Calu3 (cell line): ENCODE measurements around the gene MOGAT3. TPM values are rescaled to one million over a fixed set of nuclear protein-coding genes. Genes with fewer than 3 reads are reported as not detected.

Source experiments
- BruUV-seq: library from RNA; stranded (reverse); fragments of 400-500 nt; replicated peaks from 2 replicates; lab custom pipeline; 2021; lab: Mats Ljungman, UMichigan
- CTCF ChIA-PET: fragments of 300-600 bp; sonication (Branson Sonifier 250); formaldehyde crosslinking; loops from one replicate; lab custom pipeline; 2022; ENCODE audit warnings: antibody characterized with exemption; lab: Charles Lee
- DNase-seq: peaks from one replicate; pipeline ENCODE4 v3.0.0; 2022
- H3K27ac Mint-ChIP-seq: one replicate; pipeline ENCODE4 v1.8.0; 2022; ENCODE audit warnings: mixed read lengths; ENCODE audit not compliant: unreplicated experiment
- H3K27me3 Mint-ChIP-seq: one replicate; pipeline ENCODE4 v1.8.0; 2022; ENCODE audit warnings: mixed read lengths; ENCODE audit not compliant: unreplicated experiment
- H3K36me3 Mint-ChIP-seq: one replicate; pipeline ENCODE4 v1.8.0; 2022; ENCODE audit warnings: mild to moderate bottlenecking, moderate library complexity, mixed read lengths; ENCODE audit not compliant: insufficient read depth, unreplicated experiment
- H3K4me1 Mint-ChIP-seq: one replicate; pipeline ENCODE4 v1.8.0; 2022; ENCODE audit warnings: mild to moderate bottlenecking, low read depth, mixed read lengths; ENCODE audit not compliant: unreplicated experiment
- H3K4me3 Mint-ChIP-seq: one replicate; pipeline ENCODE4 v1.8.0; 2022; ENCODE audit warnings: mild to moderate bottlenecking, low read depth, moderate library complexity, mixed read lengths; ENCODE audit not compliant: unreplicated experiment
- H3K9me3 Mint-ChIP-seq: one replicate; pipeline ENCODE4 v1.8.0; 2022; ENCODE audit warnings: low read depth, mixed read lengths; ENCODE audit not compliant: unreplicated experiment
- CTCF ChIP-seq: fragments of 200-600 bp; IDR thresholded peaks from one replicate; pipeline ENCODE4 v1.8.0; 2022; ENCODE audit warnings: antibody characterized with exemption; ENCODE audit not compliant: unreplicated experiment
- intact Hi-C: fragments of 100-400 bp; cut with micrococcal nuclease; formaldehyde crosslinking; loops from one replicate; pipeline ENCODE4 v1.10.0; 2022; ENCODE audit not compliant: unreplicated experiment
- total RNA-seq: library from RNA; stranded (reverse); gene quantifications from 2 replicates; pipeline ENCODE4 v1.2.3, GENCODE V29; 2022

MOGAT3 gene
- total RNA-seq, 1 experiment from 2014 or later = not detected

GRCh38 chr7:101238226-101239182 is 37.7 kb upstream of the MOGAT3 start:
- CTCF ChIA-PET = interaction anchor here (1.1 kb wide), 1 partner anchor 8 kb away, joined by 3 read pairs; no protein-coding TSS in a partner anchor
- Mint-ChIP-seq H3K27ac (no peak overlapping the region), H3K4me3 (no peak overlapping the region), H3K9me3 (no peaks in the 10 kb centered on the region), H3K27me3 (no peaks in the 10 kb centered on the region), H3K36me3 (no peaks in the 10 kb centered on the region), H3K4me1 (no peaks in the 10 kb centered on the region)
- no peak for TF ChIP-seq CTCF
- DNase-seq = no peak
- intact Hi-C loops = no loop called here
- no TSS peak for BruUV-seq

GRCh38 chr7:101237206-101238067 is 36.6 kb upstream of the MOGAT3 start, which contains the start of gene CLDN15:
Gene CLDN15 (minus strand): TSS chr7:101237802. CDS start chr7:101237581, 221 bp downstream.
- Mint-ChIP-seq H3K36me3 (peaks cover 9% of the 10 kb centered on the region), H3K4me3 (no peak within 1 kb of the TSS), H3K27ac (no peak within 1 kb of the TSS), H3K4me1 (no peaks in the 10 kb centered on the region), H3K9me3 (no peaks in the 10 kb centered on the region), H3K27me3 (no peaks in the 10 kb centered on the region)
- intact Hi-C loops = no loop called here
- BruUV-seq = no TSS peak
- TF ChIP-seq CTCF = no peak
- DNase-seq = no peak
- CTCF ChIA-PET = interaction anchor here (1.1 kb wide), 1 partner anchor 9 kb away, joined by 3 read pairs; no protein-coding TSS in a partner anchor

GRCh38 chr7:101236292-101236835 is 35.5 kb upstream of the MOGAT3 start:
- H3K9me3 Mint-ChIP-seq = no peaks in the 10 kb centered on the region
- no peaks in the 10 kb centered on the region for H3K4me1 Mint-ChIP-seq
- DNase-seq = no peak
- CTCF ChIA-PET = no interaction called here
- H3K27me3 Mint-ChIP-seq = no peaks in the 10 kb centered on the region
- no TSS peak for BruUV-seq
- no peak overlapping the region for H3K27ac Mint-ChIP-seq
- H3K4me3 Mint-ChIP-seq = no peak overlapping the region
- intact Hi-C loops = no loop called here
- TF ChIP-seq CTCF = no peak
- peaks cover 20% of the 10 kb centered on the region for H3K36me3 Mint-ChIP-seq

- Mint-ChIP-seq H3K4me1 (peaks cover 5% of the 10 kb centered on the region), H3K4me3 (no peak overlapping the region)
- no TSS peak for BruUV-seq
These were observed 34.7 kb upstream of the MOGAT3 start for GRCh38 chr7:101235522-101235921.

More at GRCh38 chr7:101235522-101235921, 34.7 kb upstream of the MOGAT3 start:
- Mint-ChIP-seq H3K9me3 (no peaks in the 10 kb centered on the region), H3K27ac (no peak overlapping the region), H3K27me3 (no peaks in the 10 kb centered on the region), H3K36me3 (peaks cover 25% of the 10 kb centered on the region)
- TF ChIP-seq CTCF = no peak
- CTCF ChIA-PET = no interaction called here
- intact Hi-C loops = no loop called here
- no peak for DNase-seq
